OCI-LY7 (cell line): ENCODE data around the gene ZNF407.

ENCODE experiments used
- CTCF ChIP-seq: fragments of 200-600 bp; sonication (generic); conservative IDR thresholded peaks from 2 replicates; pipeline ENCODE4 v1.5.1; 2014; ENCODE audit warnings: mild to moderate bottlenecking, antibody characterized with exemption, low read length, moderate library complexity, mixed read lengths
- EZH2phosphoT487 ChIP-seq: fragments of 200-600 bp; sonication (generic); IDR thresholded peaks from 2 replicates; pipeline ENCODE4 v1.6.1; 2018; ENCODE audit warnings: low read depth, borderline replicate concordance, mild to moderate bottlenecking, mixed run types, antibody characterized with exemption, low read length, moderate library complexity, mixed read lengths

- TF ChIP-seq CTCF, result no peak
- TF ChIP-seq EZH2phosphoT487, result no peak
Measured at GRCh38 chr18:74957588-74958224, 360.0 kb downstream of the ZNF407 start.
